HG03159 (cell line): ENCODE measurements around the gene SERINC4.

ENCODE experiments used
- ATAC-seq: cut with Tn5 transposase; IDR thresholded peaks from one replicate; pipeline ENCODE4 v1.9.1; 2021; ENCODE audit warnings: mild to moderate bottlenecking, moderate library complexity; ENCODE audit not compliant: unreplicated experiment

The SERINC4 gene

DNA sequence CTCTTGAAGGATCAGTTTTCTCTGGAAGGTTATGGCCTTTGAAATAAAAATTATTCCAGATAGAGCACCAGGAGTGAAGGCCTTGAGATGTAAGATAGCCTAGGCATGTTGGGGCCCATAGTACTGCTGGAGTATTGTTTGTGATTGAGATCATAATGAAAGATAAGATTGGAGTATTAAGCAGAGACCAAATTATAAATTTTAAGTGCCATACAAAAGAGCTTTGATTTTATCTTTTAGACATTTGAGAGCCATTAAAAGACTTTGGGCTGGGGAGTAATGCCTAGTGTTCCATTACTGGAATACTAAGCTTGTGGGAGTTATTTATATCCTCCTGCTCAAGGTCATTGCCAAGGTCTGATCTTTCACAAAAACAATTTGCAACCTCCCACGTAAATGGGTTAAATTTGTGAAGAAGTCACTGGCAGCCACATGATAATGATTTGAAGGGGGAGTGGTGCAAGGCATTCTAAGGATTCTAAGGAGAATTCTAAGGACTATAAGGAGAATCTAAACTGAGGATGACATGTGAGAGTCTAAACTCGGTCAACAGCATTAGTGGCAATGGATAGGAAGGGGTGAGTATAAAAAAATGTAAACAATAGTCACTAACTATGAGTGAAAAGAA is 36.1 kb downstream of the SERINC4 start:
- no peak for ATAC-seq

- no peak for ATAC-seq
Observed at GRCh38 chr15:43762824-43763223, 37.2 kb downstream of the SERINC4 start.

DNA sequence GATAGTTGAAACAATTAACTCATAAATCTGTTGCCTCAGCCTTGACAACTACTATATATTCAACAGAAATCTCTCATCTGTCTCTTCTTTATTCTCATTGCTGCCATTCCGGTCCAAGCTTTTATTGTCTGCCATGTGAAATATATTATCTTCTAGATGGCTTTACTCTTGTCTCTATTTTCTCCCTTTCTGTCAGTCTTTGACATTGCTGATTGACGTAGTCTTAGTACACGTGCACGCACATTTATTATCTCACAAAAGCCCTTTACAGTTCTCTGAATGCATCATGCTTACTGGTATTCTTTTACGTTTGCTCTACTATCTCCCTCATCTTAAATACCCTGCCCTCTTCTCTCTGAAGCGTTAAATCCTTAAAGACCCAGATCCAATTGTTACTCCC is 48.1 kb downstream of the SERINC4 start:
- no peak for ATAC-seq

DNA sequence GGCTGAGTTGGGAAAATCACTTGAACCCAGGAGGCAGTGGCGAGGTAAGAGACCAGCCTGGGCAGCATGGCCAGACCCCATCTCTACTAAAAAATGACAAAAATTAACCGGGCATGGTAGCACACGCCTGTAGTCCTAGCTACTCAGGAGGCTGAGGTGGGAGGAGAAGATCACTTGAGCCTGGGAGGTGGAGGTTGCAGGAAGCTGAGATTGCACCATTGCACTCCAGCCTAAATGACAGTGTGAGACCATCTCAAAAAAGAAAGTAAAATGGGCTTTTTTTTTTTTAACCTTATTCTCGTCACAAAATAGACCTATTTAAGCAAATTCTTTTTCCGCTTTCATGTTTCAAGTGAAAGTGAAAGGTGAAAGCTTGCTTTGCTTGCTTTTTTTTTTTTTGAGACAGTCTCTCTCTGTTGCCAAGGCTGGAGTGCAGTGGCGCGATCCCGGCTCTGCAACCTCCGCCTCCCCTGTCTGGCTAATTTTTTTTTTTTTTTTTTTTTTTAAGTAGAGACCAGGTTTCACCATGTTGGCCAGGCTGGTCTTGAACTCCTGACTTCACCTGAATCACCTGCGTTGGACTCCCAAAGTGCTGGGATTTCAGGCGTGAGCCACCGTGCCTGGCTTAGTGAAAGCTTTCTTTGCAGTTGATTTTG is 50.2 kb downstream of the SERINC4 start:
- ATAC-seq = peak; percentile 41

DNA sequence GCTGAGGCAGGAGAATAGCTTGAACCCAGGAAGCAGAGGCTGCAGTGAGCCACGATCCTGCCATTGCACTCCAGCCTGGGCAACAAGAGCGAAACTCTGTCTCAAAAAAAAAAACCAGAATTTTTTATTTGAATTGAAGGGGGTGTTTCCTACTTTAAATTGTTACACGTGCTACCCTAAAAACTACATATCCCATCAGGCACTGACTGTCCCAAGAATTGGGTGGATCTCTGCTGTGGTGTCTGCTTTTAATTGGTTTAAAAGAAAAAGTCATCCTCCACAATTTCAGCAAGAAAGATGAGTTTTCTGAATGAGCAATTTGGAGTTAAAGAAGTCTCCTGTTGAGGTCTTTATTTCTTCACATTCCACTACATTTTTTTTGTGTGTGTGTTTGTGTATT is 51.6 kb downstream of the SERINC4 start:
- ATAC-seq = no peak

DNA sequence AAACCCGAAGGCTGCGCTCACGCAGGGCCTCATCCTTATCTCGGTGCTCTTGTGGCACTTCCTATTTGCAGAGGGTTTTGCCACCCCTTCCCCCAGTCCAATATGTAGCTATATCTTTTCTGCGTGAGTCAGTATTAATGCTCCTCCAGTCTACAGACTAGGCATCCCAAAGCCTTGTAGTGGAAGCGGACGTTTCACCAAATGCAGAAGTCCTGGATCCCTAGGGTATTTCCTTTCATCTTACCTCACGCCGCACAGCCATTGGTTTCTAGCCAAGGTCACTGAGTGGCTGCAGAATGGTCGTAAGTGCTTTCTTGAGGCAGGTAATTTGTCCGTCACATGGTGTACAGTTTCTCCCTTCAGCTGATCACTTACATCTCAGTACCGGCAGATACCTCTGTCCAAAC is 53.1 kb downstream of the SERINC4 start:
- peak; percentile 13 for ATAC-seq

DNA sequence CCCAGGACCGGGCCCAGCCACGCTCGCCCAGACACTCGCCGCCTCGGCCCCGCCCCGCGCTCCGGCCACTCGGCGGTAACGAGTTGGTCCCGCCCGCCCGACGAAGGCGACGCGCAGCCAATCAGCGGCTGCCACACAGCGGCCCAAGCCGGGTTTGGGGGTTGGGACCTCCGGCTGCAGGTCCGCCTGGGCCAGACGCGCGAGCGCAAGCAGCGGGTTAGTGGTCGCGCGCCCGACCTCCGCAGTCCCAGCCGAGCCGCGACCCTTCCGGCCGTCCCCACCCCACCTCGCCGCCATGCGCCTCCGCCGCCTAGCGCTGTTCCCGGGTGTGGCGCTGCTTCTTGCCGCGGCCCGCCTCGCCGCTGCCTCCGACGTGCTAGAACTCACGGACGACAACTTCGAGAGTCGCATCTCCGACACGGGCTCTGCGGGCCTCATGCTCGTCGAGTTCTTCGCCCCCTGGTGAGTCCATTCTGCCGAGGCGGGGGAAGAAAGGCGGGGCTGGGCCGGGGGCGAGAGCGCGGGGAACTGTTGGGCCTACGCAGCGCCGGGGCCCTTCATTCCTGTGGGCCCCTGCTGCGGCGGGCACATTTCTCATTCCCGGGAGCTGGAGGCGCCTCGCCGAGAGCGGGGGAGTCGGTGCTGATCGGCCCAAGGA is 53.6 kb downstream of the SERINC4 start, which contains the start of gene PDIA3:
Gene PDIA3 (plus strand): TSS at position 194 of the 658 bp plus-strand sequence. CDS start 102 bp downstream, at position 296.
- ATAC-seq = peak; percentile 73
